Sigmoid colon (tissue), 4 donors: ENCODE results near the gene TCF7L1.

Experiments used
- CTCF ChIP-seq, 4 experiments: fragments of 450-650 bp in 3 of 4; fragments of 200-600 bp in 1 of 4; IDR thresholded peaks; one replicate each; pipeline ENCODE4 v1.5.1; 2016 to 2019; ENCODE audit warnings: antibody characterized with exemption in 4 of 4, mild to moderate bottlenecking in 3 of 4, moderate library complexity in 2 of 4
- POLR2A ChIP-seq, 2 donors: fragments of 450-650 bp; IDR thresholded peaks; one replicate each; pipeline ENCODE4 v1.6.1; 2016; ENCODE audit warnings: antibody characterized with exemption in 2 of 2, mild to moderate bottlenecking in 2 of 2, moderate library complexity in 2 of 2
- POLR2AphosphoS5 ChIP-seq, 4 donors: sonication (generic); formaldehyde crosslinking; IDR thresholded peaks; one replicate each; pipeline ENCODE4 v1.6.1; 2017; ENCODE audit warnings: antibody characterized with exemption in 4 of 4

GRCh38 chr2:85158559-85159273, 25.5 kb downstream of the TCF7L1 start:
- no peak for TF ChIP-seq CTCF (IDR thresholded peaks at IDR 0.05)
- no peak for TF ChIP-seq POLR2A (IDR thresholded peaks at IDR 0.05)
- no peak for TF ChIP-seq POLR2AphosphoS5 (IDR thresholded peaks at IDR 0.05)
